MM.1S (cell line): ENCODE data around the gene SPATA13.

ENCODE experiments used
- DNase-seq: peaks from one replicate; pipeline ENCODE4 v3.0.0-alpha.2; 2015
- H2AFZ ChIP-seq: fragments of 300-600 bp; sonication (generic); 2 replicates; pipeline ENCODE4 v1.6.0; 2016; ENCODE audit warnings: antibody characterized with exemption, low read length
- H3F3A ChIP-seq: fragments of 300-600 bp; sonication (generic); 2 replicates; pipeline ENCODE4 v1.6.1; 2016; ENCODE audit warnings: mild to moderate bottlenecking, antibody characterized with exemption, low read length, moderate library complexity, mixed read lengths; ENCODE audit not compliant: insufficient read depth
- H3K27ac ChIP-seq: fragments of 300-600 bp; sonication (generic); 2 replicates; pipeline ENCODE4 v1.5.1; 2016; ENCODE audit warnings: mild to moderate bottlenecking, low read length
- H3K27me3 ChIP-seq: fragments of 300-600 bp; sonication (generic); replicated peaks from 2 replicates; pipeline ENCODE4 v1.6.0; 2016; ENCODE audit warnings: low read length; ENCODE audit not compliant: insufficient read depth
- H3K36me3 ChIP-seq: fragments of 300-600 bp; sonication (generic); replicated peaks from 2 replicates; pipeline ENCODE4 v1.6.1; 2016; ENCODE audit warnings: mild to moderate bottlenecking, low read length, mixed read lengths; ENCODE audit not compliant: insufficient read depth
- H3K4me1 ChIP-seq: fragments of 300-600 bp; sonication (generic); 2 replicates; pipeline ENCODE4 v1.6.1; 2016; ENCODE audit warnings: low read length, mixed read lengths
- H3K4me2 ChIP-seq: fragments of 300-600 bp; sonication (generic); 2 replicates; pipeline ENCODE4 v1.6.0; 2016; ENCODE audit warnings: low read depth, low read length
- H3K4me3 ChIP-seq: fragments of 300-600 bp; sonication (generic); 2 replicates; pipeline ENCODE4 v1.5.1; 2016; ENCODE audit warnings: low read length, mixed read lengths
- H3K79me2 ChIP-seq: fragments of 300-600 bp; sonication (generic); 2 replicates; pipeline ENCODE4 v1.6.1; 2016; ENCODE audit warnings: mixed run types, low read length, mixed read lengths
- H3K9ac ChIP-seq: fragments of 300-600 bp; sonication (generic); 2 replicates; pipeline ENCODE4 v1.6.1; 2016; ENCODE audit warnings: low read length, mixed read lengths
- H3K9me2 ChIP-seq: fragments of 300-600 bp; sonication (generic); replicated peaks from 2 replicates; pipeline ENCODE4 v1.6.1; 2016; ENCODE audit warnings: mild to moderate bottlenecking, low read length, mixed read lengths; ENCODE audit not compliant: insufficient read depth
- H3K9me3 ChIP-seq: fragments of 300-600 bp; sonication (generic); replicated peaks from 2 replicates; pipeline ENCODE4 v1.6.1; 2016; ENCODE audit warnings: mild to moderate bottlenecking, low read length, mixed read lengths; ENCODE audit not compliant: insufficient read depth
- H4K20me1 ChIP-seq: fragments of 300-600 bp; sonication (generic); 2 replicates; pipeline ENCODE4 v1.6.1; 2016; ENCODE audit warnings: mild to moderate bottlenecking, low read length, moderate library complexity, mixed read lengths; ENCODE audit not compliant: insufficient read depth
- EZH2 ChIP-seq: fragments of 300-600 bp; sonication (generic); optimal IDR thresholded peaks from 2 replicates; pipeline ENCODE3; 2017; ENCODE audit warnings: low read depth, mild to moderate bottlenecking, antibody characterized with exemption, low read length, mixed read lengths
- EZH2phosphoT487 ChIP-seq: fragments of 300-600 bp; sonication (generic); IDR thresholded peaks from 2 replicates; pipeline ENCODE4 v1.6.1; 2018; ENCODE audit warnings: antibody characterized with exemption, low read length
- TF ChIP-seq, protein P1 (sequence below): fragments of 300-600 bp; sonication (generic); IDR thresholded peaks from 2 replicates; pipeline ENCODE4 v1.5.1; 2016; ENCODE audit warnings: antibody characterized with exemption, low read length, mixed read lengths

Gene SPATA13

DNA sequence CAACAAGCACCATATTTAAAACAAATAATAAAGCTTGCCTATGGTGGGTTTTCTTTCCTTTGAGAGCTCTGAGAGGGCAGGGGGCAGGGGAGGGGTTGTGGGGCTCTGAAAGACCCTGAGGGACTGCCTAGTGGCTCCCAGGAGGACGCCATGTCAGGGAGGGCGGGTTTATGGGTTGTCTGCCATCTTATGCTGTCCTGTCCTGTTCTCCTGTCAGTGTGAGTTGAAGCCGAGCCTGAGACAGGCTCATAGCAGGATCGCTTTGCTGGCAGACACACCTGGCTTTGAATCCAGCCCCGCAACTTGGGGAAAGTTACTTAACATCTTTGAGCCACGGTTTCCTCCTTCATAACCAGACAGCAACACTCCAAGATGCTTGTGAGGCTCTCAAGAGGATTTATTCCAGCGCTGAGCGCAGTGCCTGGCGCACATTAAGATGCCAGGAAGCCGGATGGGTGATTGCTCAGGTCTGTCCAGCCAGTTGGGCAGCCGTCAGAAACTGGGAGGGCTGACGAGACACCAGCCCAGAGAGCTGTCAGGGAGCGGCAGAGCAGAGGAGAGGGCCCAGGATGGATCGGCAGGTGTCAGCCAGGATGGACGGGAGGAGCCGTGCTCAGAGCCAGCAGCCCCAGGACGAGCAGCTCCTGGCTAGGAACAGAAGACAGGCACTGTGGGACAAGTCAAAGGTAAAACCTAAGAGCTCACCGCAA is 112.1 kb downstream of the SPATA13 start:
- Histone ChIP-seq H3K9me2 (no peaks in the 10 kb centered on the region), H2AFZ (no peak overlapping the region), H3K79me2 (no peaks in the 10 kb centered on the region), H3K27me3 (no peaks in the 10 kb centered on the region), H3K9me3 (no peaks in the 10 kb centered on the region), H3K4me2 (no peak overlapping the region), H3F3A (no peaks in the 10 kb centered on the region), H3K27ac (no peak overlapping the region), H4K20me1 (no peaks in the 10 kb centered on the region), H3K9ac (no peak overlapping the region), H3K4me1 (no peaks in the 10 kb centered on the region), H3K36me3 (no peaks in the 10 kb centered on the region), H3K4me3 (no peak overlapping the region)
- DNase-seq: no peak
- TF ChIP-seq, protein P1, sequence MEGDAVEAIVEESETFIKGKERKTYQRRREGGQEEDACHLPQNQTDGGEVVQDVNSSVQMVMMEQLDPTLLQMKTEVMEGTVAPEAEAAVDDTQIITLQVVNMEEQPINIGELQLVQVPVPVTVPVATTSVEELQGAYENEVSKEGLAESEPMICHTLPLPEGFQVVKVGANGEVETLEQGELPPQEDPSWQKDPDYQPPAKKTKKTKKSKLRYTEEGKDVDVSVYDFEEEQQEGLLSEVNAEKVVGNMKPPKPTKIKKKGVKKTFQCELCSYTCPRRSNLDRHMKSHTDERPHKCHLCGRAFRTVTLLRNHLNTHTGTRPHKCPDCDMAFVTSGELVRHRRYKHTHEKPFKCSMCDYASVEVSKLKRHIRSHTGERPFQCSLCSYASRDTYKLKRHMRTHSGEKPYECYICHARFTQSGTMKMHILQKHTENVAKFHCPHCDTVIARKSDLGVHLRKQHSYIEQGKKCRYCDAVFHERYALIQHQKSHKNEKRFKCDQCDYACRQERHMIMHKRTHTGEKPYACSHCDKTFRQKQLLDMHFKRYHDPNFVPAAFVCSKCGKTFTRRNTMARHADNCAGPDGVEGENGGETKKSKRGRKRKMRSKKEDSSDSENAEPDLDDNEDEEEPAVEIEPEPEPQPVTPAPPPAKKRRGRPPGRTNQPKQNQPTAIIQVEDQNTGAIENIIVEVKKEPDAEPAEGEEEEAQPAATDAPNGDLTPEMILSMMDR: no peak
- TF ChIP-seq EZH2phosphoT487 (no peak), EZH2 (no peak)

DNA sequence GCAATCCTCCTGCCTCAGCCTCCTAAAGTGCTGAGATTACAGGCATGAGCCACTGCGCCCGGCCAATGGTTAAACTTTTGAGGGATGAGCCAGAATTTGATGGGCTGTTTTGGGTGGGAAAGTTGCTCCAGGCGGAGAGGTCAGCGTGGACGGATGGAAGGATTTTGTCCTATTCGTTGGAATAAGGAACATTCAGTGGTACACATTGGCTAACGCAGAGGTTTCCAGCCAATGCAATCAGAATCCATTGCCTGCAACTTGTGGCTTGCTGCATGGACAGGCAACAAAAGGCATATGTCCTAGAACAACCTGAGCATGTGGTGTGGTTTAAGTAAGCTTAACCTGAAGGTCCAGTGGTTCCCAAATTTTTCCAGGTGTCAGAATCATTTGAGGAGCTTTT is 113.4 kb downstream of the SPATA13 start:
- no peaks in the 10 kb centered on the region for H3K36me3 ChIP-seq
- no peaks in the 10 kb centered on the region for H3K27me3 ChIP-seq
- no peaks in the 10 kb centered on the region for H3F3A ChIP-seq
- H3K4me2 ChIP-seq: no peak overlapping the region
- no peak overlapping the region for H2AFZ ChIP-seq
- no peak overlapping the region for H3K27ac ChIP-seq
- no peaks in the 10 kb centered on the region for H3K79me2 ChIP-seq
- H3K9me2 ChIP-seq: no peaks in the 10 kb centered on the region
- no peak for DNase-seq
- no peaks in the 10 kb centered on the region for H4K20me1 ChIP-seq
- no peaks in the 10 kb centered on the region for H3K9me3 ChIP-seq
- no peaks in the 10 kb centered on the region for H3K4me1 ChIP-seq
- TF ChIP-seq EZH2phosphoT487: no peak
- no peak for TF ChIP-seq EZH2
- TF ChIP-seq, protein P1: no peak
- H3K4me3 ChIP-seq: no peak overlapping the region
- H3K9ac ChIP-seq: no peak overlapping the region

DNA sequence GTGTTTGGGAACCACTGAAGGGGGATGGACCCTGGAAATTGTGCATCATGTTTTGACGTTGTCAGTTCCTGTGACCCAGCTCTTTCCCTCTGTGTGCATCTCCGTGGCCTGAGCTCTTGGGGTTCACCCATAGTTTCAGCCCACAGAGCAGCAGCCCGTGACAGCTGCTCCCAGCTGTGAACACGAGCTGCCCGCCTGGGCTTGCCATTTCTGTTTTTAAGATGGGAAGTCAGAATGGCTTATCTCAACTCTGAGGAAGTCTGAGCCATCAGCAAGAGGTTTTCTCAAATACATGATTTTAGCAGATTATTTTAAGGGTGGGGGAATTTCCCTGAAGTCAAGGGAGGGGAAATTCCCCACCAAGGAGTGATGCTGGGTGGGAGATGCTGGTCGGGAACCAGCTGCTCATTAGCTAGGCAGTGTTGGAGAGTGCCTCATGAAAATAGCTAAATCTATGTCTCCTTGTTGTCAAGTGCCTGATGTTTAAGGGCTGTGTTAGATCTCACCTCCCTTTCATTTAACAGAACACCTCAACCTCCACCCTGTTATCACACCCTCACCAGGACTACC is 114.0 kb downstream of the SPATA13 start:
- H3K9me2 ChIP-seq: no peaks in the 10 kb centered on the region
- no peaks in the 10 kb centered on the region for H3K36me3 ChIP-seq
- H3K27ac ChIP-seq: no peak overlapping the region
- TF ChIP-seq, protein P1: no peak
- TF ChIP-seq EZH2 (no peak), EZH2phosphoT487 (no peak)
- H3K4me3 ChIP-seq: no peak overlapping the region
- H3K9ac ChIP-seq: no peak overlapping the region
- DNase-seq: no peak
- no peaks in the 10 kb centered on the region for H3K27me3 ChIP-seq
- H4K20me1 ChIP-seq: no peaks in the 10 kb centered on the region
- no peaks in the 10 kb centered on the region for H3F3A ChIP-seq
- no peaks in the 10 kb centered on the region for H3K79me2 ChIP-seq
- H2AFZ ChIP-seq: no peak overlapping the region
- no peaks in the 10 kb centered on the region for H3K4me1 ChIP-seq
- H3K4me2 ChIP-seq: no peak overlapping the region
- H3K9me3 ChIP-seq: no peaks in the 10 kb centered on the region
